OCI-LY3 (cell line): ENCODE results near the gene IRAK2.

ENCODE experiments used
- EZH2phosphoT487 ChIP-seq: fragments of 200-600 bp; shearing (Covaris generic); IDR thresholded peaks from 2 replicates; pipeline ENCODE4 v1.6.1; 2018; ENCODE audit warnings: antibody characterized with exemption, mixed run types, low read depth
- TF ChIP-seq, protein P1 (sequence below): fragments of 200-600, 300-600 bp; sonication (generic); IDR thresholded peaks from 2 replicates; pipeline ENCODE4 v1.5.1; 2014; ENCODE audit warnings: antibody characterized with exemption, low read length, low read depth

DNA sequence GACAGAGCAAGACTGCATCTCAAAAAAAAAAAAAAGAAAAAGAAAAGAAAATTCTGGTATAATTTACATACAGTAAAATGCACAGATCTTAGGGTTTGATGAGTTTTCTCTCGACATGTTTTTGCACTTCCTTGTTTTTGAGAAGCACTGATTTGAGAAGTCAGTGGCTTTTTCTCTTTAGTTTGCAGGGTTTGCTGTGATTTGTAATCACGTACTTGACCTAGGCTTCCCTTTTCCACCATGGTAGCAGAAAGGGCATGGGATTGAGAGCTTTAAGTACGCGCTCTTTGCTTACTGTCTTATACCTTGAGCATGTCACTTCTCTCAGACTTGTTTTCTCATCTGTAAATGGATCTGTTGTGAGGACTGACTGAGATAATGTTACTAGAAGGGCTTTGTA, 19.0 kb upstream of the IRAK2 start:
- TF ChIP-seq, protein P1, sequence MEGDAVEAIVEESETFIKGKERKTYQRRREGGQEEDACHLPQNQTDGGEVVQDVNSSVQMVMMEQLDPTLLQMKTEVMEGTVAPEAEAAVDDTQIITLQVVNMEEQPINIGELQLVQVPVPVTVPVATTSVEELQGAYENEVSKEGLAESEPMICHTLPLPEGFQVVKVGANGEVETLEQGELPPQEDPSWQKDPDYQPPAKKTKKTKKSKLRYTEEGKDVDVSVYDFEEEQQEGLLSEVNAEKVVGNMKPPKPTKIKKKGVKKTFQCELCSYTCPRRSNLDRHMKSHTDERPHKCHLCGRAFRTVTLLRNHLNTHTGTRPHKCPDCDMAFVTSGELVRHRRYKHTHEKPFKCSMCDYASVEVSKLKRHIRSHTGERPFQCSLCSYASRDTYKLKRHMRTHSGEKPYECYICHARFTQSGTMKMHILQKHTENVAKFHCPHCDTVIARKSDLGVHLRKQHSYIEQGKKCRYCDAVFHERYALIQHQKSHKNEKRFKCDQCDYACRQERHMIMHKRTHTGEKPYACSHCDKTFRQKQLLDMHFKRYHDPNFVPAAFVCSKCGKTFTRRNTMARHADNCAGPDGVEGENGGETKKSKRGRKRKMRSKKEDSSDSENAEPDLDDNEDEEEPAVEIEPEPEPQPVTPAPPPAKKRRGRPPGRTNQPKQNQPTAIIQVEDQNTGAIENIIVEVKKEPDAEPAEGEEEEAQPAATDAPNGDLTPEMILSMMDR, result no peak
- no peak for TF ChIP-seq EZH2phosphoT487
